ENCODE data around the gene GAPDHS. TPM values are rescaled to one million over a fixed set of nuclear protein-coding genes. Genes with fewer than 3 reads are reported as not detected.

Gene GAPDHS
- total and polyA plus RNA-seq, 4 donors = not detected

- Histone ChIP-seq H3K4me1 (ENCODE audit: control insufficient read depth in 4 of 4, insufficient read depth in 4 of 4, low read length in 3 of 4) (peaks cover 0 to 6% (median 1%) of the 10 kb centered on the region in 4 donors), H3K36me3 (ENCODE audit: control insufficient read depth in 4 of 4, insufficient read depth in 3 of 4, low read depth in 1 of 4, low read length in 3 of 4) (no peaks in the 10 kb centered on the region), H3K9ac (ENCODE audit: low read depth in 1 of 2, low read length in 2 of 2) (no peak overlapping the region), H3K27me3 (ENCODE audit: control insufficient read depth in 4 of 4, insufficient read depth in 4 of 4, low read length in 3 of 4) (no peaks in the 10 kb centered on the region), H3K4me3 (ENCODE audit: low read depth in 1 of 3, low read length in 3 of 3) (no peak overlapping the region), H3K9me3 (ENCODE audit: control insufficient read depth in 4 of 4, low read length in 3 of 4) (no peaks in the 10 kb centered on the region), H3K27ac (ENCODE audit: low read depth in 1 of 2, low read length in 2 of 2) (no peak overlapping the region)
- DNase-seq (ENCODE audit: low spot score) = no peak
- whole genome bisulfite sequencing = 92% methylated on average over 3 of the region's 3 CpGs
- TF ChIP-seq TAF1 (conservative IDR thresholded peaks at IDR 0.05) (no peak), GABPA (IDR thresholded peaks at IDR 0.05 in 1 of 2, conservative IDR thresholded peaks at IDR 0.05 in 1 of 2) (no peak), CTCF (IDR thresholded peaks at IDR 0.05; ENCODE audit: low read depth, low read length, missing input control) (no peak), ATF3 (IDR thresholded peaks at IDR 0.05) (no peak), FOXA1 (IDR thresholded peaks at IDR 0.05) (no peak), NR2F2 (IDR thresholded peaks at IDR 0.05) (no peak), RXRA (IDR thresholded peaks at IDR 0.05) (no peak), RAD21 (IDR thresholded peaks at IDR 0.05) (no peak), REST (IDR thresholded peaks at IDR 0.05) (no peak), FOXA2 (IDR thresholded peaks at IDR 0.05) (no peak), ZBTB33 (IDR thresholded peaks at IDR 0.05) (no peak), MAX (IDR thresholded peaks at IDR 0.05) (no peak), EGR1 (IDR thresholded peaks at IDR 0.05; ENCODE audit: low read depth in 2 of 2) (no peak), YY1 (IDR thresholded peaks at IDR 0.05) (no peak), SP1 (IDR thresholded peaks at IDR 0.05) (no peak), JUND (IDR thresholded peaks at IDR 0.05) (no peak), HNF4A (conservative IDR thresholded peaks at IDR 0.05) (no peak), HNF4G (IDR thresholded peaks at IDR 0.05) (no peak)
Measured at GRCh38 chr19:35498220-35498619, 35.0 kb upstream of the GAPDHS start.

Data from liver (tissue), 9 donors.